Measurements from ENCODE around the gene TJAP1. TPM values are rescaled to one million over a fixed set of nuclear protein-coding genes. Genes with fewer than 3 reads are reported as not detected.
A peak's percentile ranks its signal among the peaks of the same experiment; 100 is the strongest.

TJAP1 gene
- total RNA-seq, 3 donors from 2014 or later, result 20.8 to 33.8 (median 26.3) TPM

DNA sequence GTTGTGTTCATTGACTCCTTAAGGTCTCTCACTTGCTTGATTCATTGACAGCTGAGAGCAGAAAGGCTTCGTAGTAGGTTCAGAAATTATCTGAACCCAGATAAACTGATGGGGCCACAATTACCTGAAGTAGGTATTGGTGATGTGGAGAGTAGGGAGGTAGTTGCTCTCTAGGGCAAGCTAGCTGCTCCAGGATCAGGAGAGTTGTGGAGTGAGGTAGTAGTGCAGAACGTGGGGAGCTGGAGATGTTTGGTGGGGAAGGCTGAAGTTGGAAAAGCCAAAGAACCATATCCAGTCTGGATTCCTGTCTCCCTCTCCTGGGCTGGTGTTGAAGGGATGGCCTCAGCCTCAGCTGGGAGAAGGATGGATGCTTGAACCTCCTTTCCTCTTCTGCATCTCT is 15.9 kb downstream of the TJAP1 start:
- H3K4me1 ChIP-seq (ENCODE audit: low read depth), result peaks cover 7% of the 10 kb centered on the region
- intact Hi-C loops (cut with DNase I, micrococcal nuclease), result no loop called here

DNA sequence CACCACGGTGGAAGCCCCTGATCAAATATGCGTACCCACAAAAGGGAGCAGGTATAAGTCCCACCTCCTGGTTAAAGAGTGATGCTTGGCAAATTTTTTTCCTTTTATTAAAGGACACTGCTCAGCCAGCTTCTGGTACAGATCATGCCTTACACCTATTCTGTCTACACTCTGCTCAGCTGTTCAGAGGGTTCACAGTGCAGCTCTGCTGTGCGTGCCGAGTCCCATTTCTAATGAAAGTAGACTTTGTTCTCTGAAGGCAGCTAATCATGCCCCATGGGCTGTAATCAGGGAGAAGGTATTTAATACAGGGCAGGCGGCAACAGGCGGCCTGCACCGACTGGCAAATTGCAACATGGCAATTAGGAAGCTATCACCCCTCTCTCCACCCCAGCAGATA is 16.5 kb downstream of the TJAP1 start:
- TF ChIP-seq, protein P1, sequence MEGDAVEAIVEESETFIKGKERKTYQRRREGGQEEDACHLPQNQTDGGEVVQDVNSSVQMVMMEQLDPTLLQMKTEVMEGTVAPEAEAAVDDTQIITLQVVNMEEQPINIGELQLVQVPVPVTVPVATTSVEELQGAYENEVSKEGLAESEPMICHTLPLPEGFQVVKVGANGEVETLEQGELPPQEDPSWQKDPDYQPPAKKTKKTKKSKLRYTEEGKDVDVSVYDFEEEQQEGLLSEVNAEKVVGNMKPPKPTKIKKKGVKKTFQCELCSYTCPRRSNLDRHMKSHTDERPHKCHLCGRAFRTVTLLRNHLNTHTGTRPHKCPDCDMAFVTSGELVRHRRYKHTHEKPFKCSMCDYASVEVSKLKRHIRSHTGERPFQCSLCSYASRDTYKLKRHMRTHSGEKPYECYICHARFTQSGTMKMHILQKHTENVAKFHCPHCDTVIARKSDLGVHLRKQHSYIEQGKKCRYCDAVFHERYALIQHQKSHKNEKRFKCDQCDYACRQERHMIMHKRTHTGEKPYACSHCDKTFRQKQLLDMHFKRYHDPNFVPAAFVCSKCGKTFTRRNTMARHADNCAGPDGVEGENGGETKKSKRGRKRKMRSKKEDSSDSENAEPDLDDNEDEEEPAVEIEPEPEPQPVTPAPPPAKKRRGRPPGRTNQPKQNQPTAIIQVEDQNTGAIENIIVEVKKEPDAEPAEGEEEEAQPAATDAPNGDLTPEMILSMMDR (IDR thresholded peaks at IDR 0.05), result no peak
- DNase-seq (no peak), ATAC-seq (no peak)
- Histone ChIP-seq H3K4me1 (ENCODE audit: low read depth) (peaks cover 7% of the 10 kb centered on the region), H3K4me3 (no peak overlapping the region), H3K36me3 (ENCODE audit: low read depth) (no peaks in the 10 kb centered on the region), H3K9me3 (no peaks in the 10 kb centered on the region)
- intact Hi-C loops (cut with DNase I, micrococcal nuclease), result no loop called here

More for the DNA sequence above, 15.9 kb downstream of the TJAP1 start:
- TF ChIP-seq, protein P1 (IDR thresholded peaks at IDR 0.05), result no peak
- no peaks in the 10 kb centered on the region for H3K36me3 ChIP-seq (ENCODE audit: low read depth)
- ATAC-seq, result no peak
- DNase-seq, result no peak
- H3K4me3 ChIP-seq, result no peak overlapping the region
- H3K9me3 ChIP-seq, result no peaks in the 10 kb centered on the region

DNA sequence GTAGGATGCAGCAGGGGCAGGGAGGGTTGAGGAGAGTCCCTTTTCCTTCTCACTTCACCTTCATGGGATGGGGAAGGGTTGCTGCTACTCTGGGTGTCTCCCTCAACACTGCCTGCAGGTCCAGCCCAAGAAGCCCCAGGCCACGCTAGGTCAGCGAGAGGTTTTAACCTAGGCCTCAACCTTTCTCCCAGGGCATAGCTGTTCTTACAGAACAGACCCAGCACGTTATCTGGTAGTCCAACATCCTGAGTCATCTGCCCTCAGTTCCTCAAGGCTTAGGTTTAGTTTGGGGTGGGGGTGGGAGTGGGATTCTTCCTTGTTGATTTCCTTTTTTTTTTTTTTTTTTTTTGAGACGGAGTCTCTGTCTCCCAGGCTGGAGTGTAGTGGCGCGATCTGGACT is 17.0 kb downstream of the TJAP1 start:
- intact Hi-C loops (cut with DNase I, micrococcal nuclease), result no loop called here
- H3K9me3 ChIP-seq, result no peaks in the 10 kb centered on the region
- no peaks in the 10 kb centered on the region for H3K36me3 ChIP-seq (ENCODE audit: low read depth)
- ATAC-seq (no peak), DNase-seq (no peak)
- H3K4me1 ChIP-seq (ENCODE audit: low read depth), result peaks cover 7% of the 10 kb centered on the region
- TF ChIP-seq, protein P1 (IDR thresholded peaks at IDR 0.05), result no peak
- H3K4me3 ChIP-seq, result no peak overlapping the region

DNA sequence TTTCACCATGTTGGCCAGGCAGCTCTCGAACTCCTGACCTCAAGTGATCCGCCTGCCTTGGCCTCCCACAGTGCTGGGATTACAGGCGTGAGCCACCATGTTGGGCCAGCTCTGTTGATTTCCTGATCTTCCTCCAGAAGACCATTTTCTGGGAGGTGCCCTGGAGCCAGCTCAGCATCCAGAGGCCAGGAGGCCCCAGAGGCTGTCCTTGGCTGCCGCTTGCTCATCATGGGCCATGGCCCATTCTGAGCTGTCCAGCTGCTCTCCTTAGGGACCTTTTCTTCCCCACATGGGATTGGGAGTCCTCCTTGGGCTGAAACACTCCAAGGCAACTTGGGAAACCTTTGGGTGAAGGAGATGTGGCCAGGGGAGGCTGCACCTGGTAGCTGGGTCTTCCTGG is 17.4 kb downstream of the TJAP1 start:
- intact Hi-C loops (cut with DNase I, micrococcal nuclease), result no loop called here
- H3K4me3 ChIP-seq, result no peak overlapping the region
- H3K36me3 ChIP-seq (ENCODE audit: low read depth), result no peaks in the 10 kb centered on the region
- peaks cover 7% of the 10 kb centered on the region for H3K4me1 ChIP-seq (ENCODE audit: low read depth)
- ATAC-seq, result no peak
- TF ChIP-seq, protein P1 (IDR thresholded peaks at IDR 0.05), result no peak
- no peaks in the 10 kb centered on the region for H3K9me3 ChIP-seq
- no peak for DNase-seq

DNA sequence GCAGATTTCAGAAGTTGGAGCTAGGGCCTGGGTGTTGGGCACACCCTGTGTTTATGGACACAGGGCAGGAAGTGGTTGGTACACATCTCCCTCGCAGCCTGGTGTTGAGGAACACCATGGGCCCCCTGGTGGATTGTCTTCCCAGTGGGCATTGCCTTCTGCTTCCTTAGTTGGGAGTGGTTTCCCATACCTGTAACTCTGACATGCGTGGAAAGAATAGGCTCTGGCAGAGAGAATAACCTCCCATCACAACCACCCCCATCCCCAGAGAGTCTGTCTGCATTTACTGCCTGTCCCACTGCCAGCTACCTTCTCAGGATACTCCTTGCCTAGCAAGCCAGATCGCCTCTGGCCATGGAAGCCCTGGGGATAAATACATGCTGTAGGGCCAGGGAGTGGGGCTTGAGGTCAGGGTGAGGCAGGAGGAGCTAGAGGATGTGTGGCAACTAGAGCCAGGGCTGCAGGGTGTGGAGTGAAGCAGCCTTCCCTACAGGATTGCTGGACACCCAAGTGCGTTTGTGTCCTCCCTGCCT is 18.1 kb downstream of the TJAP1 start:
- DNase-seq, result peak in 1 of 3 donors; percentile 53
- H3K36me3 ChIP-seq (ENCODE audit: low read depth), result no peaks in the 10 kb centered on the region
- intact Hi-C loops (cut with DNase I, micrococcal nuclease), result no loop called here
- TF ChIP-seq, protein P1 (IDR thresholded peaks at IDR 0.05), result no peak
- H3K4me1 ChIP-seq (ENCODE audit: low read depth), result peaks cover 7% of the 10 kb centered on the region
- H3K9me3 ChIP-seq, result no peaks in the 10 kb centered on the region
- peak; percentile 80 for ATAC-seq
- H3K4me3 ChIP-seq, result no peak overlapping the region

All from mucosa of descending colon (tissue), 3 donors.